K562 (cell line): ENCODE results near the gene SMIM11. TPM values are rescaled to one million over a fixed set of nuclear protein-coding genes. Genes with fewer than 3 reads are reported as not detected.

ENCODE experiments used
- ATAC-seq: fragments of 200-7000 bp; cut with Tn5 transposase; 3 replicates; pipeline ENCODE4 v1.9.1; 2020; ENCODE audit warnings: moderate library complexity
- BruUV-seq: library from RNA; stranded (reverse); fragments of 400-500 nt; replicated peaks from 2 replicates; lab custom pipeline; 2021; lab: Mats Ljungman, UMichigan
- CTCF ChIA-PET: fragments of 300-600 bp; formaldehyde crosslinking; extraction: SDS; loops from one replicate; lab custom pipeline; 2021; ENCODE audit warnings: low intra/inter-chr PET ratio; lab: Yijun Ruan, JAX
- POLR2A ChIA-PET: fragments of 300-600, 350-650 bp; sonication (Branson Sonifier 250); formaldehyde crosslinking; extraction: SDS; loops from one replicate; lab custom pipeline; 2021; ENCODE audit warnings: antibody characterized with exemption, inconsistent platforms; lab: Yijun Ruan, JAX
- DNase-seq, 4 experiments: peaks; one replicate each; pipeline versions ENCODE4 v3.0.0 to v3.0.0-alpha.2; 2011 to 2018; ENCODE audit warnings: low spot score in 3 of 4, mixed read lengths in 3 of 4; ENCODE audit errors: extremely low read depth in 1 of 4
- FAIRE-seq: peaks from 2 replicates; lab custom pipeline; 2011; peaks lifted over from hg19 to GRCh38; lab: Jason Lieb, UNC
- H2AFZ ChIP-seq: 2 replicates; pipeline ENCODE4 v1.6.0; 2011; ENCODE audit warnings: low read depth, low read length, control low read depth, inconsistent platforms
- H3K27ac ChIP-seq: fragments of 200-600 bp; 3 replicates; pipeline ENCODE4 v1.8.0; 2011; ENCODE audit warnings: low read depth, mild to moderate bottlenecking, control low read depth, inconsistent platforms, low read length, moderate library complexity, mixed read lengths; ENCODE audit errors: extremely low read depth
- H3K27me3 ChIP-seq, 2 experiments: fragments of 300-600 bp in 1 of 2; 2 replicates in 1 of 2; 3 replicates in 1 of 2; pipeline versions ENCODE4 v1.6.0 to v1.8.0; 2011; ENCODE audit warnings: inconsistent platforms in 2 of 2, low read length in 2 of 2, mild to moderate bottlenecking in 1 of 2, mixed read lengths in 1 of 2, moderate library complexity in 1 of 2; ENCODE audit not compliant: control insufficient read depth in 2 of 2, insufficient read depth in 2 of 2
- H3K36me3 ChIP-seq: fragments of 300-600 bp; 3 replicates; pipeline ENCODE4 v1.8.0; 2011; ENCODE audit warnings: mild to moderate bottlenecking, low read length, inconsistent platforms; ENCODE audit not compliant: control insufficient read depth, insufficient read depth
- H3K4me1 ChIP-seq, 2 experiments: fragments of 200-600 bp in 1 of 2; replicated peaks in 1 of 2; 2 replicates in 1 of 2; 3 replicates in 1 of 2; pipeline versions ENCODE4 v1.5.1 to v1.8.0; 2011; ENCODE audit warnings: inconsistent platforms in 2 of 2, low read length in 2 of 2, mild to moderate bottlenecking in 1 of 2, mixed read lengths in 1 of 2, moderate library complexity in 1 of 2; ENCODE audit not compliant: control insufficient read depth in 2 of 2, insufficient read depth in 2 of 2
- H3K4me2 ChIP-seq: 2 replicates; pipeline ENCODE4 v1.6.1; 2011; ENCODE audit warnings: low read length, control low read depth, inconsistent platforms, mixed read lengths; ENCODE audit not compliant: insufficient read depth
- H3K4me3 ChIP-seq: fragments of 200-600 bp; sonication (generic), shearing (Covaris generic); 2 replicates; pipeline ENCODE4 v1.5.1; 2016; ENCODE audit warnings: control low read depth, inconsistent platforms
- H3K79me2 ChIP-seq: fragments of 200-600 bp; 3 replicates; pipeline ENCODE4 v1.8.0; 2011; ENCODE audit warnings: low read length, inconsistent platforms; ENCODE audit not compliant: control insufficient read depth, insufficient read depth
- H3K9ac ChIP-seq, 2 experiments: 2 replicates each; pipeline versions ENCODE4 v1.6.0 to v1.6.1; 2011; ENCODE audit warnings: low read depth in 2 of 2, low read length in 2 of 2, control low read depth in 1 of 2, inconsistent platforms in 1 of 2, mild to moderate bottlenecking in 1 of 2, mixed read lengths in 1 of 2; ENCODE audit not compliant: insufficient read depth in 1 of 2
- H3K9me1 ChIP-seq: one replicate; pipeline ENCODE4 v1.6.0; 2011; ENCODE audit warnings: inconsistent platforms, mild to moderate bottlenecking, low read length, moderate library complexity; ENCODE audit not compliant: control insufficient read depth, insufficient read depth
- H3K9me3 ChIP-seq: replicated peaks from 2 replicates; pipeline ENCODE4 v1.5.1; 2011; ENCODE audit warnings: low read depth, low read length, inconsistent platforms; ENCODE audit not compliant: control insufficient read depth, insufficient read depth
- H4K20me1 ChIP-seq: replicated peaks from 2 replicates; pipeline ENCODE4 v1.6.1; 2011; ENCODE audit warnings: low read length, inconsistent platforms, mixed read lengths; ENCODE audit not compliant: control insufficient read depth, insufficient read depth
- ATF2 ChIP-seq: sonication (generic); formaldehyde crosslinking; IDR thresholded peaks from 2 replicates; pipeline ENCODE4 v1.8.1; 2022; ENCODE audit warnings: missing genetic modification reagents
- CHD2 ChIP-seq: IDR thresholded peaks from 2 replicates; pipeline ENCODE4 v1.6.1; 2011; ENCODE audit warnings: low read depth, low read length
- FOXP4 ChIP-seq: sonication (generic); formaldehyde crosslinking; IDR thresholded peaks from 2 replicates; pipeline ENCODE4 v1.8.0; 2022; ENCODE audit warnings: mild to moderate bottlenecking, missing genetic modification reagents, borderline replicate concordance
- IRF9 ChIP-seq: fragments of 450-650 bp; IDR thresholded peaks from 2 replicates; pipeline ENCODE4 v1.6.1; 2016; ENCODE audit warnings: missing biosample characterization, missing genetic modification characterization
- RUNX1 ChIP-seq: sonication (generic); IDR thresholded peaks from 2 replicates; pipeline ENCODE4 v1.6.1; 2016; ENCODE audit warnings: antibody characterized with exemption, low read depth
- SREBF1 ChIP-seq: fragments of 150-350 bp; IDR thresholded peaks from 2 replicates; pipeline ENCODE4 v1.6.1; 2014; ENCODE audit warnings: antibody characterized with exemption, low read depth, low read length, borderline replicate concordance
- ZBTB33 ChIP-seq: sonication (generic); formaldehyde crosslinking; IDR thresholded peaks from 2 replicates; pipeline ENCODE4 v1.8.1; 2023; ENCODE audit warnings: mild to moderate bottlenecking, missing genetic modification reagents
- ZNF224 ChIP-seq: sonication (generic); formaldehyde crosslinking; IDR thresholded peaks from 2 replicates; pipeline ENCODE4 v1.8.0; 2022; ENCODE audit warnings: mild to moderate bottlenecking, missing genetic modification reagents
- WGBS: fragments of 100-300 bp; shearing (Covaris generic); methylation state at CpG from one replicate; pipeline ENCODE4 v1.1.6; 2016; ENCODE audit warnings: low coverage, mixed read lengths; ENCODE audit not compliant: insufficient coverage; ENCODE audit errors: missing lambda C conversion rate; 5-methylcytosine and 5-hydroxymethylcytosine counted together
- in situ Hi-C: fragments of 300-500 bp; cut with MboI; formaldehyde crosslinking; loops from 4 replicates; pipeline ENCODE4 v1.15.0; 2018; ENCODE audit warnings: inconsistent platforms, mixed read lengths
- intact Hi-C: fragments of 100-400 bp; cut with micrococcal nuclease; formaldehyde crosslinking; loops from 2 replicates; pipeline ENCODE4 v1.14.2; 2022
- polyA plus RNA-seq, 8 experiments: library from polyadenylated mRNA; depleted of rRNA in 4 of 8; stranded (reverse) in 5 of 8; unstranded in 3 of 8; fragments of >200 nt; fragmentation: Nextera tagmentation in 2 of 8; fragmentation: Illumina TruSeq in 1 of 8; extraction: Ambion mirVana in 2 of 8; extraction: Trizol in 1 of 8; gene quantifications; 2 replicates each; pipeline versions ENCODE4 v1.2.1 to v1.2.3, GENCODE V29; 2011 to 2014; ENCODE audit warnings: inconsistent platforms in 1 of 8, missing spikeins in 1 of 8
- total RNA-seq, 7 experiments: library from RNA; depleted of rRNA in 6 of 7; stranded (reverse); fragments of >200 nt in 6 of 7; fragmentation: Illumina TruSeq in 2 of 7; extraction: Trizol in 2 of 7; gene quantifications; 2 replicates each; pipeline versions ENCODE4 v1.2.1 to v1.2.3, GENCODE V29; 2011 to 2021; ENCODE audit warnings: low replicate concordance in 1 of 7

The SMIM11 gene
- total and polyA plus RNA-seq, 9 of the 15 experiments (the other 6 are each of a cell fraction or from before 2014, with no cell fraction given): 3.9 to 113 (median 25.5) TPM

GRCh38 chr21:34352556-34352955, 22.8 kb upstream of the SMIM11 start:
- intact Hi-C loops: no loop called here
- no peak overlapping the region for H2AFZ ChIP-seq
- WGBS: 0% methylated on average over 4 of the region's 4 CpGs
- no peak for TF ChIP-seq SREBF1
- no peak for TF ChIP-seq ZNF224 (CRISPR knock-in tag)
- TF ChIP-seq CHD2: peak; percentile 68; the same call in 1 of the 2 replicates
- TF ChIP-seq, all 486 proteins: peak for 1
- Histone ChIP-seq H3K9me3 (no peaks in the 10 kb centered on the region), H3K4me1 (no peaks in the 10 kb centered on the region), H3K4me2 (no peak overlapping the region), H3K27ac (no peak overlapping the region), H3K9me1 (no peaks in the 10 kb centered on the region), H4K20me1 (no peaks in the 10 kb centered on the region), H3K79me2 (no peaks in the 10 kb centered on the region), H3K9ac (no peak overlapping the region), H3K27me3 (peaks cover 16 to 23% of the 10 kb centered on the region in 2 experiments), H3K36me3 (no peaks in the 10 kb centered on the region), H3K4me3 (no peak overlapping the region)
- FAIRE-seq: no peak
- in situ Hi-C loops: no loop called here
- BruUV-seq: no TSS peak
- ChIA-PET CTCF (interaction anchor here (0.7 to 2.8 kb wide), 2 partner anchors 427 to 429 kb away, joined by 3 to 27 read pairs; no protein-coding TSS in a partner anchor), POLR2A (interaction anchor here (0.6 kb wide), 4 partner anchors 15 to 419 kb away, joined by 3 to 4 read pairs (median 3); no protein-coding TSS in a partner anchor)
- no peak for ATAC-seq
- no peak for DNase-seq

- no peak overlapping the region for H3K4me3 ChIP-seq
- FAIRE-seq (no peak), ATAC-seq (no peak), DNase-seq (no peak)
- H3K4me1 ChIP-seq: no peaks in the 10 kb centered on the region
- no peak overlapping the region for H3K27ac ChIP-seq
- POLR2A ChIA-PET: interaction anchor here (0.6 kb wide), 2 partner anchors 16 to 286 kb away, joined by 3 read pairs; no protein-coding TSS in a partner anchor
- H3K27me3 ChIP-seq: peaks cover 16 to 23% of the 10 kb centered on the region in 2 experiments
- no peak overlapping the region for H3K9ac ChIP-seq
- H3K79me2 ChIP-seq: no peaks in the 10 kb centered on the region
- no peaks in the 10 kb centered on the region for H4K20me1 ChIP-seq
- no TSS peak for BruUV-seq
- 3% methylated on average over 6 of the region's 6 CpGs for WGBS
- CTCF ChIA-PET: interaction anchor here (2.8 kb wide), 1 partner anchor 430 kb away, joined by 27 read pairs; no protein-coding TSS in a partner anchor
- no peak overlapping the region for H2AFZ ChIP-seq
- intact Hi-C loops: no loop called here
- no peaks in the 10 kb centered on the region for H3K9me3 ChIP-seq
- no peaks in the 10 kb centered on the region for H3K36me3 ChIP-seq
- H3K4me2 ChIP-seq: no peak overlapping the region
- in situ Hi-C loops: no loop called here
- no peaks in the 10 kb centered on the region for H3K9me1 ChIP-seq
- no peak for TF ChIP-seq ATF2 (CRISPR knock-in tag)
- no peak for TF ChIP-seq RUNX1
- TF ChIP-seq IRF9 (tag): no peak
- TF ChIP-seq ZBTB33: no peak
- no peak for TF ChIP-seq FOXP4 (CRISPR knock-in tag)
Observed at GRCh38 chr21:34353182-34353581, 22.1 kb upstream of the SMIM11 start.
